ENCODE measurements around the gene FBXO24. TPM values are rescaled to one million over a fixed set of nuclear protein-coding genes. Genes with fewer than 3 reads are reported as not detected.

The FBXO24 gene
- total RNA-seq, 4 donors from 2014 or later, result 0.47 to 2.4 (median 0.57) TPM

GRCh38 chr7:100573691-100574361 lies 12.3 kb upstream of the FBXO24 start, which contains the start of gene SAP25:
TSS of gene SAP25 (minus strand) at chr7:100573900. CDS start at chr7:100573742, 158 bp downstream.
- Histone ChIP-seq H3K27ac (no peak within 1 kb of the TSS), H3K27me3 (no peaks in the 10 kb centered on the region), H3K36me3 (peaks cover 52% of the 10 kb centered on the region), H3K4me3 (no peak within 1 kb of the TSS), H3K4me1 (peaks cover 16% of the 10 kb centered on the region), H3K9me3 (no peaks in the 10 kb centered on the region)
- TF ChIP-seq POLR2AphosphoS5 (IDR thresholded peaks at IDR 0.05), result no peak
- no peak for DNase-seq (ENCODE audit: low spot score in 2 of 2)
- 93% methylated on average over 58 of the region's 70 CpGs for WGBS

GRCh38 chr7:100574362-100575205 lies 11.5 kb upstream of the FBXO24 start:
- 94% methylated on average over 44 of the region's 44 CpGs for WGBS
- Histone ChIP-seq H3K27me3 (no peaks in the 10 kb centered on the region), H3K4me3 (no peak overlapping the region), H3K9me3 (no peaks in the 10 kb centered on the region), H3K27ac (no peak overlapping the region), H3K4me1 (peaks cover 10% of the 10 kb centered on the region), H3K36me3 (peaks cover 60% of the 10 kb centered on the region)
- DNase-seq (ENCODE audit: low spot score in 2 of 2), result no peak
- TF ChIP-seq EP300 (IDR thresholded peaks at IDR 0.05), result no peak
- TF ChIP-seq POLR2A (IDR thresholded peaks at IDR 0.05), result no peak
- no peak for TF ChIP-seq POLR2AphosphoS5 (IDR thresholded peaks at IDR 0.05)
- no peak for TF ChIP-seq CTCF (IDR thresholded peaks at IDR 0.05)

- peaks cover 3% of the 10 kb centered on the region for H3K4me1 ChIP-seq
- no peak for DNase-seq (ENCODE audit: low spot score in 2 of 2)
- peaks cover 66% of the 10 kb centered on the region for H3K36me3 ChIP-seq
- no peak for TF ChIP-seq CTCF (IDR thresholded peaks at IDR 0.05)
- no peak for TF ChIP-seq POLR2AphosphoS5 (IDR thresholded peaks at IDR 0.05)
- no peak for TF ChIP-seq EP300 (IDR thresholded peaks at IDR 0.05)
- TF ChIP-seq POLR2A (IDR thresholded peaks at IDR 0.05), result no peak
- no peak overlapping the region for H3K27ac ChIP-seq
- H3K9me3 ChIP-seq, result no peaks in the 10 kb centered on the region
- H3K4me3 ChIP-seq, result no peak overlapping the region
- H3K27me3 ChIP-seq, result no peaks in the 10 kb centered on the region
- 82% methylated on average over 14 of the region's 14 CpGs for WGBS
Measured at GRCh38 chr7:100575206-100575631, 10.9 kb upstream of the FBXO24 start.

GRCh38 chr7:100575746-100576383 lies 10.3 kb upstream of the FBXO24 start:
- Histone ChIP-seq H3K9me3 (no peaks in the 10 kb centered on the region), H3K36me3 (peaks cover 71% of the 10 kb centered on the region), H3K4me3 (no peak overlapping the region), H3K27me3 (no peaks in the 10 kb centered on the region), H3K4me1 (no peaks in the 10 kb centered on the region), H3K27ac (no peak overlapping the region)
- no peak for DNase-seq (ENCODE audit: low spot score in 2 of 2)
- 88% methylated on average over 17 of the region's 17 CpGs for WGBS
- no peak for TF ChIP-seq POLR2AphosphoS5 (IDR thresholded peaks at IDR 0.05)
- TF ChIP-seq EP300 (IDR thresholded peaks at IDR 0.05), result no peak
- TF ChIP-seq CTCF (IDR thresholded peaks at IDR 0.05), result no peak
- TF ChIP-seq POLR2A (IDR thresholded peaks at IDR 0.05), result no peak

GRCh38 chr7:100576384-100576993 lies 9.6 kb upstream of the FBXO24 start:
- Histone ChIP-seq H3K27me3 (no peaks in the 10 kb centered on the region), H3K4me3 (no peak overlapping the region), H3K4me1 (peaks cover under 1% of the 10 kb centered on the region), H3K36me3 (peaks cover 78% of the 10 kb centered on the region), H3K9me3 (no peaks in the 10 kb centered on the region), H3K27ac (no peak overlapping the region)
- DNase-seq (ENCODE audit: low spot score in 2 of 2), result no peak
- TF ChIP-seq CTCF (IDR thresholded peaks at IDR 0.05) (no peak), POLR2AphosphoS5 (IDR thresholded peaks at IDR 0.05) (no peak), POLR2A (IDR thresholded peaks at IDR 0.05) (no peak), EP300 (IDR thresholded peaks at IDR 0.05) (no peak)
- WGBS, result 93% methylated on average over 13 of the region's 13 CpGs

Measured in suprapubic skin (tissue), 4 donors.